BE2C (cell line): ENCODE data around the gene LRP6.

Experiments used
- DNase-seq: peaks from one replicate; pipeline ENCODE4 v3.0.0-alpha.2; 2020
- H3K27me3 ChIP-seq: fragments of 250-450 bp; sonication (Bioruptor Pico); 2 replicates; pipeline ENCODE4 v1.5.1; 2020; ENCODE audit warnings: mild to moderate bottlenecking
- H3K36me3 ChIP-seq: fragments of 250-450 bp; sonication (Bioruptor Pico); 2 replicates; pipeline ENCODE4 v1.5.1; 2020; ENCODE audit warnings: mild to moderate bottlenecking
- H3K4me1 ChIP-seq: fragments of 250-450 bp; sonication (Bioruptor Pico); 2 replicates; pipeline ENCODE4 v1.5.1; 2020
- H3K4me3 ChIP-seq: 2 replicates; pipeline ENCODE4 v1.5.1; 2011; ENCODE audit warnings: low read depth, low read length
- H3K9me3 ChIP-seq: fragments of 250-450 bp; sonication (Bioruptor Pico); 2 replicates; pipeline ENCODE4 v1.5.1; 2020
- CTCF ChIP-seq: IDR thresholded peaks from 2 replicates; pipeline ENCODE4 v1.5.1; 2012; ENCODE audit warnings: mild to moderate bottlenecking, low read depth, low read length

The LRP6 gene

GRCh38 chr12:12297201-12297830 is 30.5 kb upstream of the LRP6 start:
- TF ChIP-seq CTCF, result no peak
- Histone ChIP-seq H3K4me1 (no peaks in the 10 kb centered on the region), H3K4me3 (no peak overlapping the region), H3K36me3 (no peaks in the 10 kb centered on the region), H3K27me3 (no peaks in the 10 kb centered on the region), H3K9me3 (no peaks in the 10 kb centered on the region)
- no peak for DNase-seq

GRCh38 chr12:12294215-12295005 is 27.6 kb upstream of the LRP6 start:
- H3K36me3 ChIP-seq, result no peaks in the 10 kb centered on the region
- no peak for TF ChIP-seq CTCF
- no peak for DNase-seq

GRCh38 chr12:12290206-12290605 is 23.4 kb upstream of the LRP6 start:
- no peaks in the 10 kb centered on the region for H3K9me3 ChIP-seq
- DNase-seq, result no peak
- no peaks in the 10 kb centered on the region for H3K4me1 ChIP-seq
- no peak overlapping the region for H3K4me3 ChIP-seq
- H3K36me3 ChIP-seq, result no peaks in the 10 kb centered on the region
- TF ChIP-seq CTCF, result no peak
- no peaks in the 10 kb centered on the region for H3K27me3 ChIP-seq

More at GRCh38 chr12:12294215-12295005, 27.6 kb upstream of the LRP6 start:
- Histone ChIP-seq H3K9me3 (no peaks in the 10 kb centered on the region), H3K4me1 (no peaks in the 10 kb centered on the region), H3K4me3 (no peak overlapping the region), H3K27me3 (no peaks in the 10 kb centered on the region)

GRCh38 chr12:12286441-12286840 is 19.6 kb upstream of the LRP6 start:
- DNase-seq, result no peak
- Histone ChIP-seq H3K27me3 (no peaks in the 10 kb centered on the region), H3K4me1 (no peaks in the 10 kb centered on the region), H3K9me3 (no peaks in the 10 kb centered on the region; the same call in 1 of the 2 replicates), H3K36me3 (no peaks in the 10 kb centered on the region), H3K4me3 (no peak overlapping the region)
- no peak for TF ChIP-seq CTCF

- Histone ChIP-seq H3K27me3 (no peaks in the 10 kb centered on the region), H3K4me1 (no peaks in the 10 kb centered on the region), H3K9me3 (no peaks in the 10 kb centered on the region; the same call in 1 of the 2 replicates), H3K36me3 (no peaks in the 10 kb centered on the region), H3K4me3 (no peak overlapping the region)
- no peak for DNase-seq
- no peak for TF ChIP-seq CTCF
Observed at GRCh38 chr12:12282761-12283425, 16.0 kb upstream of the LRP6 start.
